ENCODE data around the gene DARS1.

DARS1 gene

DNA sequence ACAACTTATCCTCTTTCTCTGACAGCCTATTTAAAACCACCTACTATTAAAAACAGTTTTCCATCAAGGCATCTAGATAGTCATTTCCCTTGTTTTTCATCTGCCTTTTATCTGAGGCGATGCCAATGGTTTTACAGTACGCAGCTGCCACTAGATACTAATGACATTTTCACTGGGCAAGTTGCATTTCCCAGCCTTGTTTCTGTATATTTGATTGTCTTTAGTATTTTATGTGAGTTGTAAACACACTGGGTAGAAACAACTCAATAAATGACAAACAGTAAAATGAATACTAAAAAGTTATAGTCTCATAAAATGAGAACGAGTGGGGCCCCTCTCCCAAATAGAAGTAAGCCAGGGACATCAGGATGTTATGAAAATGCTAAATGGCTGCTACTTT lies 8.9 kb upstream of the DARS1 start:
- TF ChIP-seq CTCF (IDR thresholded peaks at IDR 0.05; ENCODE audit: insufficient read depth, low read length, poor library complexity, severe bottlenecking), result no peak
- TF ChIP-seq EZH2phosphoT487 (conservative IDR thresholded peaks at IDR 0.05; ENCODE audit: low read length), result no peak
- H3K79me2 ChIP-seq (ENCODE audit: insufficient read depth, low read length), result no peaks in the 10 kb centered on the region
- H3K9me2 ChIP-seq (replicated peaks; ENCODE audit: insufficient read depth, low read length), result no peaks in the 10 kb centered on the region
- no peak overlapping the region for H3K27ac ChIP-seq (ENCODE audit: low read depth, low read length)
- no peak overlapping the region for H2AFZ ChIP-seq (ENCODE audit: low read depth, low read length, severe bottlenecking)
- H3K4me2 ChIP-seq (ENCODE audit: low read depth, low read length, poor library complexity, severe bottlenecking), result no peak overlapping the region
- H4K20me1 ChIP-seq (ENCODE audit: low read depth, low read length), result no peaks in the 10 kb centered on the region
- no peak overlapping the region for H3K9ac ChIP-seq (ENCODE audit: low read length)
- H3K4me3 ChIP-seq (ENCODE audit: insufficient read depth, low read length, poor library complexity, severe bottlenecking), result no peak overlapping the region
- H3K9me3 ChIP-seq (ENCODE audit: insufficient read depth, low read length), result no peaks in the 10 kb centered on the region
- no peaks in the 10 kb centered on the region for H3K27me3 ChIP-seq (ENCODE audit: low read length)
- H3F3A ChIP-seq (ENCODE audit: insufficient read depth), result peaks cover 17% of the 10 kb centered on the region
- no peaks in the 10 kb centered on the region for H3K36me3 ChIP-seq (ENCODE audit: low read length)

DNA sequence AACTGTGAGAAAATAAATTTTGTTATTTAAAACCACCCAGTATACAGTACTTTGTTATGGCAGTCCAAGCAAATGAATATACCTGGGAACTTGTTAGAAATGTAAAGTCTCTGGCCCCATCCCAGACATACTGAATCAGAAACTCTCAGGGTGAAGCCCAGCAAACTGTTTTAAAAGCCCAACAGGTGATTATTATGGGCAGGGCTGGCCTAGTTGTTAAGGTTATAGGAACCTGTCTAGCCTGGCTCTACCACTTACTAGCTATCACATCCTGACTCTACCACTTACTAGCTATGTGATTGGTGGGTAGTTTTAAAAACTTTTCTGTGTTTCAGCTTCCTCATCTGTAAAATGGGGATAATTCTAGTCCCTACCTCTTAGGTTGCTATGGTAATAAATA lies 8.0 kb upstream of the DARS1 start:
- no peaks in the 10 kb centered on the region for H3K79me2 ChIP-seq (ENCODE audit: insufficient read depth, low read length)
- H3K4me3 ChIP-seq (ENCODE audit: insufficient read depth, low read length, poor library complexity, severe bottlenecking), result no peak overlapping the region
- H3K36me3 ChIP-seq (ENCODE audit: low read length), result no peaks in the 10 kb centered on the region
- H2AFZ ChIP-seq (ENCODE audit: low read depth, low read length, severe bottlenecking), result no peak overlapping the region
- no peak overlapping the region for H3K9ac ChIP-seq (ENCODE audit: low read length)
- no peak overlapping the region for H3K27ac ChIP-seq (ENCODE audit: low read depth, low read length)
- no peaks in the 10 kb centered on the region for H3K27me3 ChIP-seq (ENCODE audit: low read length)
- no peak overlapping the region for H3K4me2 ChIP-seq (ENCODE audit: low read depth, low read length, poor library complexity, severe bottlenecking)
- peaks cover 13% of the 10 kb centered on the region for H3F3A ChIP-seq (ENCODE audit: insufficient read depth)
- H3K9me2 ChIP-seq (replicated peaks; ENCODE audit: insufficient read depth, low read length), result no peaks in the 10 kb centered on the region
- TF ChIP-seq EZH2phosphoT487 (conservative IDR thresholded peaks at IDR 0.05; ENCODE audit: low read length) (no peak), CTCF (IDR thresholded peaks at IDR 0.05; ENCODE audit: insufficient read depth, low read length, poor library complexity, severe bottlenecking) (no peak)
- no peaks in the 10 kb centered on the region for H4K20me1 ChIP-seq (ENCODE audit: low read depth, low read length)
- no peaks in the 10 kb centered on the region for H3K9me3 ChIP-seq (ENCODE audit: insufficient read depth, low read length)

- H4K20me1 ChIP-seq (ENCODE audit: low read depth, low read length), result no peaks in the 10 kb centered on the region
- no peak overlapping the region for H3K9ac ChIP-seq (ENCODE audit: low read length)
- no peak overlapping the region for H3K4me2 ChIP-seq (ENCODE audit: low read depth, low read length, poor library complexity, severe bottlenecking)
- no peaks in the 10 kb centered on the region for H3K36me3 ChIP-seq (ENCODE audit: low read length)
- H3K27ac ChIP-seq (ENCODE audit: low read depth, low read length), result no peak overlapping the region
- no peaks in the 10 kb centered on the region for H3K9me2 ChIP-seq (replicated peaks; ENCODE audit: insufficient read depth, low read length)
- no peak overlapping the region for H3K4me3 ChIP-seq (ENCODE audit: insufficient read depth, low read length, poor library complexity, severe bottlenecking)
- no peaks in the 10 kb centered on the region for H3K27me3 ChIP-seq (ENCODE audit: low read length)
- H3K9me3 ChIP-seq (ENCODE audit: insufficient read depth, low read length), result no peaks in the 10 kb centered on the region
- TF ChIP-seq CTCF (IDR thresholded peaks at IDR 0.05; ENCODE audit: insufficient read depth, low read length, poor library complexity, severe bottlenecking) (no peak), EZH2phosphoT487 (conservative IDR thresholded peaks at IDR 0.05; ENCODE audit: low read length) (no peak)
- peaks cover 6% of the 10 kb centered on the region; the same call in 1 of the 2 replicates for H3F3A ChIP-seq (ENCODE audit: insufficient read depth)
- H3K79me2 ChIP-seq (ENCODE audit: insufficient read depth, low read length), result no peaks in the 10 kb centered on the region
- no peak overlapping the region for H2AFZ ChIP-seq (ENCODE audit: low read depth, low read length, severe bottlenecking)
Observed at GRCh38 chr2:135991861-135992260, 6.4 kb upstream of the DARS1 start.

Measured in SU-DHL-6 (cell line).